Smooth muscle cell (in vitro differentiated cells): ENCODE results near the gene ADAMTS17. TPM values are rescaled to one million over a fixed set of nuclear protein-coding genes. Genes with fewer than 3 reads are reported as not detected.

Source experiments
- DNase-seq: peaks from one replicate; lab custom pipeline; 2025; ENCODE audit not compliant: unreplicated experiment; lab: John Stamatoyannopoulos, UW
- H2AFZ ChIP-seq: fragments of 200-600 bp; sonication (generic); 2 replicates; pipeline ENCODE4 v1.6.0; 2016; ENCODE audit warnings: antibody characterized with exemption, low read depth, mild to moderate bottlenecking
- H3F3A ChIP-seq: fragments of 200-600 bp; sonication (generic); 2 replicates; pipeline ENCODE4 v1.6.0; 2017; ENCODE audit warnings: antibody characterized with exemption, low read depth
- H3K27ac ChIP-seq: fragments of 200-600 bp; sonication (generic); 2 replicates; pipeline ENCODE4 v1.5.1; 2016; ENCODE audit warnings: low read depth, mild to moderate bottlenecking
- H3K27me3 ChIP-seq: fragments of 200-600 bp; sonication (generic); 2 replicates; pipeline ENCODE4 v1.6.1; 2016; ENCODE audit warnings: low read depth, mild to moderate bottlenecking
- H3K36me3 ChIP-seq: fragments of 200-600 bp; sonication (generic); 2 replicates; pipeline ENCODE4 v1.5.1; 2016; ENCODE audit warnings: low read depth
- H3K4me1 ChIP-seq: fragments of 200-600 bp; sonication (generic); 2 replicates; pipeline ENCODE4 v1.5.1; 2016; ENCODE audit warnings: low read depth
- H3K4me2 ChIP-seq: fragments of 200-600 bp; sonication (generic); 2 replicates; pipeline ENCODE4 v1.6.0; 2016; ENCODE audit warnings: mild to moderate bottlenecking
- H3K4me3 ChIP-seq: fragments of 200-600 bp; sonication (generic); 2 replicates; pipeline ENCODE4 v1.5.1; 2016; ENCODE audit warnings: mild to moderate bottlenecking
- H3K79me2 ChIP-seq: fragments of 200-600 bp; sonication (generic); 2 replicates; pipeline ENCODE4 v1.6.0; 2016; ENCODE audit warnings: low read depth, mild to moderate bottlenecking
- H3K9ac ChIP-seq: fragments of 200-600 bp; sonication (generic); 2 replicates; pipeline ENCODE4 v1.6.0; 2016; ENCODE audit warnings: low read depth
- H3K9me3 ChIP-seq: fragments of 200-600 bp; sonication (generic); replicated peaks from 2 replicates; pipeline ENCODE4 v1.5.1; 2016; ENCODE audit warnings: low read depth
- H4K20me1 ChIP-seq: fragments of 200-600 bp; sonication (generic); 2 replicates; pipeline ENCODE4 v1.6.0; 2016; ENCODE audit warnings: low read depth
- WGBS: methylation state at CpG from one replicate; pipeline ENCODE4 v1.1.7; 2016; ENCODE audit warnings: low lambda C conversion rate; 5-methylcytosine and 5-hydroxymethylcytosine counted together
- polyA plus RNA-seq: library from polyadenylated mRNA; unstranded; fragments of >200 nt; fragmentation: Nextera tagmentation; extraction: Ambion mirVana; gene quantifications from 2 replicates; pipeline ENCODE4 v1.2.1, GENCODE V29; 2016
- total RNA-seq: library from RNA; depleted of rRNA; stranded (reverse); fragments of >200 nt; gene quantifications from 2 replicates; pipeline ENCODE4 v1.2.3, GENCODE V29; 2014
- TF ChIP-seq, protein P1 (sequence below): fragments of 200-600 bp; sonication (generic); IDR thresholded peaks from 2 replicates; pipeline ENCODE4 v1.5.1; 2017; ENCODE audit warnings: borderline replicate concordance, mild to moderate bottlenecking, antibody characterized with exemption; ENCODE audit not compliant: insufficient read depth, poor library complexity, severe bottlenecking

ADAMTS17 gene
- total and polyA plus RNA-seq, 2 experiments from 2014 or later: 0.63 to 3.1 TPM

DNA sequence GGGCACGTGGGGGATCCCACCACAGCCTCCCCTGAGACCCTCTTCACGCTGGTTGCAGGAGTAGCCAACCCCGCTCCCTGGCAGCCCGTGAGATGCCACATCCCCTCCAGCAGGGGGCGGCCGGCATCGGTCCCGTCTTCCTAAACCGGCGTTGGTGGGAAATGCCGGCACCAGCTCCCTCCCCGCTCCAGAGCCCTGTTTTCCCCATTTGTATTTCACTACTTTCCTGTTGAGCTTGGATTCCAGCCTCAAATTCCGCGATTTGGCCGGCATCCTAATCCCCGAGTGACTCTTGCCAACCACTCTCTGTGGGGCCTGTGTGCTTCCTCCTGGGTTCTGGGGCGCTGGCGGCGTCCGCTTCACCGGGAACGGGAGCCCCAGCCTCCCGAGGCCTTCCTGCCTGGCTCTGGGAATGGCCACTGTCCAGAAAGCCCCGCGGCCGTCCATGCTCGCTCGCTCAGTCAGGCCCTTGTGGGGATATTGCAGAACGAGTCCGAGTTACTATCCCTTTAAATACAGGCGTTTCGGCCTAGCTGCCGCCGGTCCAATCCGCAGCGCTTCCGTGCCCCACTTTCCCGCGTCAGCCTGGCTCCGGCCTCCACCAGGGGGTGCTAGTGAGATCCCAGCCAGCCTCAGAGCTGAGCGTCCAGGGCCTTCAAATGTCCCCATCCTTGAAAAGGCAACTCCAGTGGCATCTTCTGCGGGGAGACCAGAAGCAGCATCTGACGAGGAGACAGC, 8.1 kb upstream of the ADAMTS17 start:
- Histone ChIP-seq H2AFZ (peak overlapping the region; percentile 99), H3F3A (peaks cover 6% of the 10 kb centered on the region), H3K4me1 (no peaks in the 10 kb centered on the region), H3K9ac (peak overlapping the region; percentile 63), H3K9me3 (no peaks in the 10 kb centered on the region), H3K79me2 (no peaks in the 10 kb centered on the region), H4K20me1 (no peaks in the 10 kb centered on the region), H3K36me3 (no peaks in the 10 kb centered on the region), H3K4me3 (peak overlapping the region; percentile 65), H3K27me3 (peaks cover 3% of the 10 kb centered on the region), H3K4me2 (peak overlapping the region; percentile 92), H3K27ac (peak overlapping the region; percentile 40)
- DNase-seq: peak; percentile 87
- WGBS: 2% methylated on average over 43 of the region's 43 CpGs
- TF ChIP-seq, protein P1, sequence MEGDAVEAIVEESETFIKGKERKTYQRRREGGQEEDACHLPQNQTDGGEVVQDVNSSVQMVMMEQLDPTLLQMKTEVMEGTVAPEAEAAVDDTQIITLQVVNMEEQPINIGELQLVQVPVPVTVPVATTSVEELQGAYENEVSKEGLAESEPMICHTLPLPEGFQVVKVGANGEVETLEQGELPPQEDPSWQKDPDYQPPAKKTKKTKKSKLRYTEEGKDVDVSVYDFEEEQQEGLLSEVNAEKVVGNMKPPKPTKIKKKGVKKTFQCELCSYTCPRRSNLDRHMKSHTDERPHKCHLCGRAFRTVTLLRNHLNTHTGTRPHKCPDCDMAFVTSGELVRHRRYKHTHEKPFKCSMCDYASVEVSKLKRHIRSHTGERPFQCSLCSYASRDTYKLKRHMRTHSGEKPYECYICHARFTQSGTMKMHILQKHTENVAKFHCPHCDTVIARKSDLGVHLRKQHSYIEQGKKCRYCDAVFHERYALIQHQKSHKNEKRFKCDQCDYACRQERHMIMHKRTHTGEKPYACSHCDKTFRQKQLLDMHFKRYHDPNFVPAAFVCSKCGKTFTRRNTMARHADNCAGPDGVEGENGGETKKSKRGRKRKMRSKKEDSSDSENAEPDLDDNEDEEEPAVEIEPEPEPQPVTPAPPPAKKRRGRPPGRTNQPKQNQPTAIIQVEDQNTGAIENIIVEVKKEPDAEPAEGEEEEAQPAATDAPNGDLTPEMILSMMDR: peak; percentile 78

DNA sequence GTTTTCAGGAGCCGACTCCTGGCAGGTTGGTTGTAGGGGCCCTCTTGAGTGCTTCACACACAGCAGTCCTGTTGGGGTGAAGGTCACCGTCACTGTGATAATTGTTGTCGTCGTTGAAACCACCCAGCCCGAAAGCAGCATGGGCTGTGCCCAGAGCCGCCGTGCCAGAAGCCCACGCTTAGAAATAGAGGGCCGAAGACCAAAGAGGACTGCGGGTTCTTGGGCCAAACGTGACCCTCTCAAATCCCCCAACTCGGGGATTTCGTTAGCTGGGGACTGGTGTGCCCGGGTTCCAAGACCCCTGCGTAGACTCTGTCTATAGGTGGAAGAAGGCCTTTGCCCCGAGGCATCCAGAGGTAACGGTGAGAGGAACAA, 7.5 kb upstream of the ADAMTS17 start:
- Histone ChIP-seq H3K27ac (no peak overlapping the region), H4K20me1 (no peaks in the 10 kb centered on the region), H3F3A (peaks cover 6% of the 10 kb centered on the region), H3K79me2 (no peaks in the 10 kb centered on the region), H3K9ac (no peak overlapping the region), H2AFZ (peak overlapping the region; percentile 99), H3K4me2 (peak overlapping the region; percentile 92), H3K4me1 (no peaks in the 10 kb centered on the region), H3K9me3 (no peaks in the 10 kb centered on the region), H3K27me3 (peaks cover 3% of the 10 kb centered on the region), H3K36me3 (no peaks in the 10 kb centered on the region), H3K4me3 (peak overlapping the region; percentile 65)
- DNase-seq: no peak
- WGBS: 64% methylated on average over 17 of the region's 17 CpGs
- TF ChIP-seq, protein P1: no peak

DNA sequence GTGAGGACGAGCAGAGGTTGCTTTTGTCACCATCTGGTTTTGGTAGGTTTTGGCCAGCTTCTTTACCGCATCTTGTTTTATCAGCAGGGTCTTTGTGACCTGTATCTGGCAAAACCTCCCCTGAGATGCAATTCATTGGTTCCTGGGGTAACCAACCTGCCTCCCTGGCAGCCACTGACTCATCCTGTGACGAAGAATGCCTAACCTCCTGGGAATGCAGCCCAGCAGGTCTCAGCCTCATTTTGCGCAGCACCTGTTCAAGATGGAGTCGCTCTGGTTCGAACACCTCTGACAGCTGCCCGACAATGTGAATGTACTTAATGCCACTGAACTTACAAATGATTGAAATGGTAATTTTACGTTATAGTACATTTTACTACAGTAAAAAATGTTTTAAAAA, 6.8 kb upstream of the ADAMTS17 start:
- Histone ChIP-seq H3K27ac (no peak overlapping the region), H3K79me2 (no peaks in the 10 kb centered on the region), H3K4me2 (no peak overlapping the region), H3K36me3 (no peaks in the 10 kb centered on the region), H3F3A (peaks cover 6% of the 10 kb centered on the region), H2AFZ (no peak overlapping the region), H3K4me3 (peak overlapping the region; percentile 65), H3K9ac (no peak overlapping the region), H3K9me3 (no peaks in the 10 kb centered on the region), H3K27me3 (peaks cover 2% of the 10 kb centered on the region), H4K20me1 (no peaks in the 10 kb centered on the region), H3K4me1 (no peaks in the 10 kb centered on the region)
- TF ChIP-seq, protein P1: no peak
- WGBS: 71% methylated on average over 8 of the region's 8 CpGs
- no peak for DNase-seq
